Endothelial cell (in vitro differentiated cells): Measurements from ENCODE around the gene CTNS. TPM values are rescaled to one million over a fixed set of nuclear protein-coding genes. Genes with fewer than 3 reads are reported as not detected.

Experiments
- DNase-seq: peaks from one replicate; pipeline ENCODE4 v3.0.0; 2021; ENCODE audit warnings: low spot score
- H3K27ac Mint-ChIP-seq: one replicate; pipeline ENCODE4 v1.8.0; 2021; ENCODE audit warnings: mixed read lengths, inconsistent platforms; ENCODE audit not compliant: unreplicated experiment
- H3K27me3 Mint-ChIP-seq: one replicate; pipeline ENCODE4 v1.8.0; 2021; ENCODE audit warnings: mild to moderate bottlenecking, moderate library complexity, mixed read lengths, inconsistent platforms; ENCODE audit not compliant: unreplicated experiment
- H3K36me3 Mint-ChIP-seq: one replicate; pipeline ENCODE4 v1.8.0; 2021; ENCODE audit warnings: mild to moderate bottlenecking, low read depth, mixed read lengths, inconsistent platforms; ENCODE audit not compliant: unreplicated experiment
- H3K4me1 Mint-ChIP-seq: one replicate; pipeline ENCODE4 v1.8.0; 2021; ENCODE audit warnings: mild to moderate bottlenecking, mixed read lengths, inconsistent platforms; ENCODE audit not compliant: unreplicated experiment
- H3K4me3 Mint-ChIP-seq: one replicate; pipeline ENCODE4 v1.8.0; 2021; ENCODE audit warnings: mild to moderate bottlenecking, mixed read lengths, inconsistent platforms; ENCODE audit not compliant: unreplicated experiment
- H3K9me3 Mint-ChIP-seq: one replicate; pipeline ENCODE4 v1.8.0; 2021; ENCODE audit warnings: mixed read lengths, inconsistent platforms; ENCODE audit not compliant: unreplicated experiment
- total RNA-seq: library from RNA; stranded (reverse); fragmentation: NEBNext Ultra II Directional; extraction: Animal tissue kit (Norgen Biotek cat#: 25700); gene quantifications from one replicate; pipeline ENCODE4 v1.2.1, GENCODE V29; 2021; ENCODE audit not compliant: unreplicated experiment
- TF ChIP-seq, protein P1 (sequence below): fragments of 200-600 bp; sonication (generic); IDR thresholded peaks from one replicate; pipeline ENCODE4 v1.5.0; 2021; ENCODE audit warnings: antibody characterized with exemption; ENCODE audit not compliant: unreplicated experiment

Gene CTNS
- total RNA-seq, 1 donor from 2014 or later = 17.5 TPM

DNA sequence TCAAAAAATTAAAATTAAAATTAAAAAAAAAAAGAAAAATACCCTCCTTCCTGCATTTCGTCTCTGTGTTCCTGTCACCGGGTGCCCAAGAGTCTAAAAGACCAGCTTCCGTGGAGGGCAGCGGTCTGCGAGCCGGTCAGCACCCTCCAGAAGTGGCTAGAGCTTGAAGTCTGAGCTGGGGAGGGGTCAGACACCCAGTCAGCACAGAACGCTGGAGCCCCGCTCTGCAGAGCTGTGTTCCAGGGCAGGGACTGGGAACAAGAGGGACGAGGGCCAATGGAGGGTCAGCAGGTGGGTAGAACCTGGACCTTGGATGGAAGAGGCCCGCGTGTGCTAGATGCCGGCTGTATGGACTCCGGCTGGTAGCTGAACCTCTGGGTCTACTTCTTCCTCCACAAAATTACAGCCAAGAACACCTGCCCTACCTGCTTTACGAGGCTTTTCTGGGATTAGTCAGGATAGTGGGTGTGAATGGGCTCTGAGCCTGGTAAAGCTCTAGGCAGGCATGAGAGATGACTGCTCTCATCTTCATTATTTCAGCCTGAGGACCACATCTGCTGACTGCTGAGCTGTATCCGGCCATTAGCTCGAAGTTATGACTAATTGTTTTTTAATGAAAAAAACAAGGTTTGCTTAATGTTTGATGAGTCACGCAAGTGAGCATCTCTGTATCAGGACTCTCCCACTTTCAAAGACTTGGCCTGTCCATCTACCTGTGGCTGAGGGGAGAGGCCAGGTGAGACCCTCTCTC, 33.3 kb upstream of the CTNS start:
- Mint-ChIP-seq H3K4me3 (no peak overlapping the region), H3K36me3 (peaks cover 7% of the 10 kb centered on the region), H3K27me3 (no peaks in the 10 kb centered on the region), H3K4me1 (no peaks in the 10 kb centered on the region), H3K27ac (no peak overlapping the region), H3K9me3 (no peaks in the 10 kb centered on the region)
- DNase-seq = no peak
- TF ChIP-seq, protein P1, sequence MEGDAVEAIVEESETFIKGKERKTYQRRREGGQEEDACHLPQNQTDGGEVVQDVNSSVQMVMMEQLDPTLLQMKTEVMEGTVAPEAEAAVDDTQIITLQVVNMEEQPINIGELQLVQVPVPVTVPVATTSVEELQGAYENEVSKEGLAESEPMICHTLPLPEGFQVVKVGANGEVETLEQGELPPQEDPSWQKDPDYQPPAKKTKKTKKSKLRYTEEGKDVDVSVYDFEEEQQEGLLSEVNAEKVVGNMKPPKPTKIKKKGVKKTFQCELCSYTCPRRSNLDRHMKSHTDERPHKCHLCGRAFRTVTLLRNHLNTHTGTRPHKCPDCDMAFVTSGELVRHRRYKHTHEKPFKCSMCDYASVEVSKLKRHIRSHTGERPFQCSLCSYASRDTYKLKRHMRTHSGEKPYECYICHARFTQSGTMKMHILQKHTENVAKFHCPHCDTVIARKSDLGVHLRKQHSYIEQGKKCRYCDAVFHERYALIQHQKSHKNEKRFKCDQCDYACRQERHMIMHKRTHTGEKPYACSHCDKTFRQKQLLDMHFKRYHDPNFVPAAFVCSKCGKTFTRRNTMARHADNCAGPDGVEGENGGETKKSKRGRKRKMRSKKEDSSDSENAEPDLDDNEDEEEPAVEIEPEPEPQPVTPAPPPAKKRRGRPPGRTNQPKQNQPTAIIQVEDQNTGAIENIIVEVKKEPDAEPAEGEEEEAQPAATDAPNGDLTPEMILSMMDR = no peak

DNA sequence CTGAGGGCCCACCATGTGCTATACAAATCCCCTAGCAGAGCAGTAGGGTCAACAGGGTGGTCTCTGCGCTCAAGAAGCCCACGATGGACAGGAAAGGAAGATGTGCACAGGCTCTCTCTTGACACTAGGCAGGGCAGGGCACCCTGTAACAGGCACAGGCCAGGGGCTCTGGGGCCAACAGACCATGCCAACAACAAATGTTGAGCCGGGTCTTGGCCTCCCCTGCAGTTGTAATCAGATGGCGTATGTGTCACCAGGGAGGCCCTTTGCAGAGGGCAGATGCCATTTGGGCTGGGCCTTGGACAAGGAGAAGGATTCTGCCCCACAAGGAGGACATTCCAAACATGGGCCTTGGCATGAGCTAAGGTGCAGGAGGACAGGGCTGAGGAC, 32.7 kb upstream of the CTNS start:
- TF ChIP-seq, protein P1 = no peak
- H3K27ac Mint-ChIP-seq = no peak overlapping the region
- no peaks in the 10 kb centered on the region for H3K27me3 Mint-ChIP-seq
- no peaks in the 10 kb centered on the region for H3K4me1 Mint-ChIP-seq
- DNase-seq = no peak
- no peak overlapping the region for H3K4me3 Mint-ChIP-seq
- peaks cover 11% of the 10 kb centered on the region for H3K36me3 Mint-ChIP-seq
- H3K9me3 Mint-ChIP-seq = no peaks in the 10 kb centered on the region

- no peaks in the 10 kb centered on the region for H3K9me3 Mint-ChIP-seq
- H3K36me3 Mint-ChIP-seq = peaks cover 26% of the 10 kb centered on the region
- no peaks in the 10 kb centered on the region for H3K4me1 Mint-ChIP-seq
- TF ChIP-seq, protein P1 = no peak
- DNase-seq = no peak
- no peaks in the 10 kb centered on the region for H3K27me3 Mint-ChIP-seq
- no peak overlapping the region for H3K4me3 Mint-ChIP-seq
- no peak overlapping the region for H3K27ac Mint-ChIP-seq
Observed at GRCh38 chr17:3609689-3610088, 26.9 kb upstream of the CTNS start.

DNA sequence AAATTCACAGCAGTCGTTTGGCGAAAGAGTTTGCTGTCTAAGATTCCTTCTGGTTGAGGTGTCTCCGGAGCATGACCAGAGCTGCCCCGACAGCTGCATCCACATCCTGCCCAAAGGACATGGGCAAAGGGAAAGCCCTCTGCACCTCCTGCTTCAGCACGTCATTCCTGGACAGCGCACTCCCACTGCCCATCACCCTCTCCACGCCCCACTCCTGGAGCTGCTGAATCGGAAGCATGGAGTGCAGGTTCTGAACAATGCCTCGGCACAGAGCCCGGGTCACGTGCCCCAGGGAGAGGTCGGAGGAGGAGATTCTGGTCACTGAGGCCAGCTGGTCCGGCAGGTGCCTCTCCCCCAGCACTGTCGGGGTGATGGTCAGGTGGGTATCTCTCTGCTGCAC, 26.0 kb upstream of the CTNS start:
- Mint-ChIP-seq H3K36me3 (peaks cover 30% of the 10 kb centered on the region), H3K27me3 (no peaks in the 10 kb centered on the region), H3K9me3 (no peaks in the 10 kb centered on the region), H3K4me3 (no peak overlapping the region), H3K27ac (no peak overlapping the region), H3K4me1 (no peaks in the 10 kb centered on the region)
- DNase-seq = no peak
- TF ChIP-seq, protein P1 = no peak

- no peaks in the 10 kb centered on the region for H3K9me3 Mint-ChIP-seq
Observed at GRCh38 chr17:3613124-3613523, 23.4 kb upstream of the CTNS start.

More at GRCh38 chr17:3613124-3613523, 23.4 kb upstream of the CTNS start:
- Mint-ChIP-seq H3K27me3 (no peaks in the 10 kb centered on the region), H3K27ac (no peak overlapping the region), H3K36me3 (peaks cover 40% of the 10 kb centered on the region), H3K4me3 (no peak overlapping the region), H3K4me1 (no peaks in the 10 kb centered on the region)
- DNase-seq = no peak
- TF ChIP-seq, protein P1 = no peak
